ENCODE results near the gene DSC2. TPM values are rescaled to one million over a fixed set of nuclear protein-coding genes. Genes with fewer than 3 reads are reported as not detected.
"Not testable (repeated sequence)": the region's sequence is repeated elsewhere in the genome, so short reads cannot be mapped to it uniquely, and the experiment has no call there.

DSC2 gene
- under 1 TPM in 1 of 2 donors, not detected in 1; 0.05 TPM for total RNA-seq
- 0.23 to 1.0 reads per million in 2 donors for total RNA-seq

DNA sequence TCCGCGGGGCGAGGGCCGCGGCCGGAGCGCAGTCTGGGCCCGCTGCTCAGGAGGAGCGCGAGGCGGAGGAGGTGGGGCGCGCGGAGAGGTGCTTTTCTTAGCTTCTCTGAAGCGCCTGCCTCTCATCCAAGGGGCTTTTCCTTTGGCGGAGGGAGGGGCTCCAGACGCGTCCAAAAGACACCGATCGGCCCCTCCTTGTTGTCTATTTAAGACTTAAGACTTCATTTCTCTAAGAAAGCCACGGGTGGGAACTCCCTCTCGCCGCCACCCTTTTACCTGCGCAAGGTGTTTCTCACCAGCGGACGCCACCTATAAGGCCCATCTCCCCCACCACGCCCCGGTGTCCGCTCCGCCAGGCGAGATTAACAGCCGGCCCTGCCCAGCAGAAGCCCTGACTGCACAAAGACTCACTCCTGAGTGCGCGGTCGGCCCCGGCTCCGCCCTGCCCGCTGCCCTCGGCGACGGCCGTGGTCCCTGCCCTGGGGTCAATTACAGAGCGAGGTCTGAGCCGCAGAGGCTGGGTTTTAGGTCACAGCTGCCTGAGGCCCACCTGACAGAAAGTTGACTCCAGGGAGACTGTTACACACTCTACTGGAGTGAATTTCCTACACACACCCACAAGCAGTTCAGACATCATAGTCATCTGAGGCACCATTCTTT lies at the start of gene DSC2:
TSS of gene DSC2 (minus strand) at position 397 of the 660 bp plus-strand sequence. CDS start 450 bp downstream, outside the sequence.
- ATAC-seq = no peak
- Mint-ChIP-seq H3K27ac (no peak within 1 kb of the TSS), H3K27me3 (no peaks in the 10 kb centered on the region)

DNA sequence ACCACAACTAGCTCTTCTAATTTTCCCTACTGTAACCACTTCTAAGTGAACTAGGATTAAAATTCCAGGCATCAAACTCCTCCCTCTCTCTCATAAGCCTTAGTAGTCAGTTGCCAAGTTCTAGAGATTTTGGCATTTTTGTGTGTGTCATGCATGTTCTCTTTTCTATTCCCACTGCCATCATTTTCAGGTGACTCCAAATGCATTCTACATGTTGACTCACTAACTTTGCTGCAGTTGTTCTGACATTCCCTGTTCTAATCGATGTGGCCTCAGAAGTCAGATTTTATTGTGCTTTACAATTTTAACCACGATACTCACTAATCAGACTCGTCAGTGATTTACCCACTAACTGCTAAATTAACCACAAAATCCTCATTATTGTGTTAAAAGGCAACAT lies 47.1 kb upstream of the DSC2 start:
- no peaks in the 10 kb centered on the region for H3K9me3 ChIP-seq (ENCODE audit: control insufficient read depth, low read length, poor library complexity, severe bottlenecking)
- no peak for ATAC-seq

More for the DNA sequence above, at the start of gene DSC2:
- Mint-ChIP-seq H3K36me3 (ENCODE audit: low read depth) (no peaks in the 10 kb centered on the region), H3K4me3 (no peak within 1 kb of the TSS), H3K4me1 (no peaks in the 10 kb centered on the region)
- DNase-seq = no peak
- peaks cover 3% of the 10 kb centered on the region for H3K9me3 ChIP-seq (ENCODE audit: control insufficient read depth, low read length, poor library complexity, severe bottlenecking)

DNA sequence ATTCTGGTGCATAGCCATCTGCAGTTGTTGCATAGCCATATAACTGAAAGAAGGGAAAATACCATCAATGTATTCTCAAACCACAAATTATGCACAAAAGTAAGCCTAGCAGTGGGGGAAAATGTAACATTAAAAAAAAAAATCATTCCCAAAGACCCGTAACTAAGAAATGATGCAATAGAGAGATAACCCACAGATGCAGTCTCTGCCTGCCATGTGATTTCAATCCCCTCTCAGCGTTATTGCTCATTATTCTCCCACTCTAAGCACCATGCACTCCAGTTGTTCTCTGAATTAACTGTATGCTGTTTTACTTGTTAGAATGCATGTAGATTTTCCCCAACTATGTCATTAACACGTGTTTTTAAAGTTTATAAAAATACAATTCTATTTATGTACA lies 46.4 kb upstream of the DSC2 start:
- no peaks in the 10 kb centered on the region for H3K9me3 ChIP-seq (ENCODE audit: control insufficient read depth, low read length, poor library complexity, severe bottlenecking)
- Mint-ChIP-seq H3K4me3 (no peak overlapping the region), H3K4me1 (no peaks in the 10 kb centered on the region), H3K27me3 (no peaks in the 10 kb centered on the region), H3K27ac (no peak overlapping the region), H3K36me3 (ENCODE audit: low read depth) (no peaks in the 10 kb centered on the region)
- ATAC-seq = no peak
- no peak for DNase-seq

More for the DNA sequence above, 47.1 kb upstream of the DSC2 start:
- DNase-seq = no peak
- Mint-ChIP-seq H3K27ac (no peak overlapping the region), H3K36me3 (ENCODE audit: low read depth) (no peaks in the 10 kb centered on the region), H3K4me1 (no peaks in the 10 kb centered on the region), H3K4me3 (no peak overlapping the region), H3K27me3 (no peaks in the 10 kb centered on the region)

DNA sequence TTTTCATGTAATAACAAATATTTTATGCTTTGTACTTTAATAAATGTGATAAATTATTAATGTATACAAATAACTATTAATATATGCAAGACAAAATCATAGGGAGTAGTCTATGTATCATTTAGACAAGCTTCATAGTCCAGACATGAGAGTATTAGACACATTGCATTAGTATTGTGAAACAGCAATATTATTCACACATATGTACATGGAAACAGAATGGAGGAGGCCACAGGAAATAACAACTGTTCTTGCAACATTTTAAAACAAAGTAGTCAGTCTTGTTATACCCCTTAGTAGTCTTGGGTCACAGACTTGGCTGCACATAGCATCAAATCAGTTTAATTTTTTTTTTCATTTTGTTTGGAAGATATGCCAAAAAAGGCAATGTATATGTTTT lies 44.6 kb upstream of the DSC2 start:
- Mint-ChIP-seq H3K27ac (no peak overlapping the region), H3K4me1 (no peaks in the 10 kb centered on the region), H3K4me3 (no peak overlapping the region), H3K27me3 (no peaks in the 10 kb centered on the region), H3K36me3 (ENCODE audit: low read depth) (no peaks in the 10 kb centered on the region)
- no peak for ATAC-seq
- no peaks in the 10 kb centered on the region for H3K9me3 ChIP-seq (ENCODE audit: control insufficient read depth, low read length, poor library complexity, severe bottlenecking)
- DNase-seq = no peak

DNA sequence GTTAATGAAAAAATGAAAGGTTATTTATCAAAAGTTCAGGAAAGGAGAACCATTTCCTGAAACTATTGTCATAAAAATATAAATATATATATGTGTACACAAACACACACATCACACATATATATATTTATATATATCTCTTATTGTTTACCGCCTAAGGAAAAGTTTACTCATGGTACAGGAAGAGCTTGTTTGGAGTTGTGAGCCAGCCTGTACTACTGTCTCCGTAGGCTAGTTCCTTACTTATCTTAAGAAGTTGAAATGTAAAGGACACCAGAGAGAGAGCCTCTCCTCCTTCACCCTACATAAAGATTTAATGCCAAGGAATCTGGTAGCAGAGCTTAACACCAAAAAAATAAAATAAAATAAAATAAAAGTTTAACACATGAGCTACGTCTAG lies 40.8 kb upstream of the DSC2 start:
- H3K27me3 Mint-ChIP-seq = no peaks in the 10 kb centered on the region
- H3K4me3 Mint-ChIP-seq = no peak overlapping the region
- DNase-seq (no peak), ATAC-seq (no peak)
- no peaks in the 10 kb centered on the region for H3K36me3 Mint-ChIP-seq (ENCODE audit: low read depth)
- no peaks in the 10 kb centered on the region for H3K9me3 ChIP-seq (ENCODE audit: control insufficient read depth, low read length, poor library complexity, severe bottlenecking)
- H3K27ac Mint-ChIP-seq = no peak overlapping the region
- H3K4me1 Mint-ChIP-seq = no peaks in the 10 kb centered on the region

DNA sequence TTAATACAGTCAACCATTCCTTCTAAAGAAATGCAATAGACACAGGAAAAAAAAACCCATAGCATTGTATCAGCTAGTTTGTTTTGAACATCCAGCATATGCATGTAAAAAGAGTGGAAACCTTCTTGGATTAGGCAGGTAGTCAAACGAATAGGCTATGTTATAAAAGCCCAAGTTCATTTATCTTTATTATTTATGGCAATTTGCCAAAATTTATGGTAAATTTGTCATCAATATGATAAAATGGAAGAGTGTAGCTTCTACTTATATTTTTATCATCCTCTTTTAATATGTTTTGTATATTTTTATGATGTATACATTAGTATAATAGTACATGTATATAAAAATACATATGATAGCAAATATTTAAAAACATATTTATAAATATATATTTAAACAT lies 36.5 kb upstream of the DSC2 start:
- Mint-ChIP-seq H3K27ac (no peak overlapping the region), H3K36me3 (ENCODE audit: low read depth) (no peaks in the 10 kb centered on the region)

DNA sequence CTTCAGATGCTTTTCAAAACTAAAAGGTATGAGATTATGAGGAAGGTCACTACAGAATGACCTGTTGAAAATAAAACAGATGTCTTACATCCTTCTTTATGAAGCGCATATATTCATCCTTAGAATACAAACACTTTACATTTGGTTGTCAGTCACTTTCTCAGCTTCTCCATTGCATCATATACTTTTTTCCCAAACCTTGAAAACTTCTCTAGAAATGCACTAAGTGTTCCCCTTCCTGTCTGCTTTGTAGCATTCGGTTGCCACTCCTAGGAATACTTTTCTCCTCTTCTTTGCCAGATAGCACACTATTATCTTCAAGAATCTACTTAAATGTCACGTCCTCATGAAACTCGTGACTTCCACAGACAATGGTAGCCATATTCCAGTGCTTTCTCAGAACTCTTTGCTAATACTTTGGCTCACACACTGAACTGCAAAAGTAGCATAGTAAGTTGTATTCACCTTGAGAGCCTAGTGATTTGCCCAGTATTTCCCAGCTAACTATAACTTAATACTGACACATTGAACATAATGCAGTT lies 32.8 kb upstream of the DSC2 start:
- Mint-ChIP-seq H3K4me3 (no peak overlapping the region), H3K36me3 (ENCODE audit: low read depth) (no peaks in the 10 kb centered on the region), H3K27ac (no peak overlapping the region), H3K27me3 (no peaks in the 10 kb centered on the region), H3K4me1 (no peaks in the 10 kb centered on the region)
- no peak for ATAC-seq
- H3K9me3 ChIP-seq (ENCODE audit: control insufficient read depth, low read length, poor library complexity, severe bottlenecking) = no peaks in the 10 kb centered on the region
- no peak for DNase-seq

More for the DNA sequence above, 36.5 kb upstream of the DSC2 start:
- ATAC-seq (no peak), DNase-seq (no peak)
- Mint-ChIP-seq H3K4me3 (no peak overlapping the region), H3K27me3 (no peaks in the 10 kb centered on the region), H3K4me1 (no peaks in the 10 kb centered on the region)
- no peaks in the 10 kb centered on the region for H3K9me3 ChIP-seq (ENCODE audit: control insufficient read depth, low read length, poor library complexity, severe bottlenecking)

DNA sequence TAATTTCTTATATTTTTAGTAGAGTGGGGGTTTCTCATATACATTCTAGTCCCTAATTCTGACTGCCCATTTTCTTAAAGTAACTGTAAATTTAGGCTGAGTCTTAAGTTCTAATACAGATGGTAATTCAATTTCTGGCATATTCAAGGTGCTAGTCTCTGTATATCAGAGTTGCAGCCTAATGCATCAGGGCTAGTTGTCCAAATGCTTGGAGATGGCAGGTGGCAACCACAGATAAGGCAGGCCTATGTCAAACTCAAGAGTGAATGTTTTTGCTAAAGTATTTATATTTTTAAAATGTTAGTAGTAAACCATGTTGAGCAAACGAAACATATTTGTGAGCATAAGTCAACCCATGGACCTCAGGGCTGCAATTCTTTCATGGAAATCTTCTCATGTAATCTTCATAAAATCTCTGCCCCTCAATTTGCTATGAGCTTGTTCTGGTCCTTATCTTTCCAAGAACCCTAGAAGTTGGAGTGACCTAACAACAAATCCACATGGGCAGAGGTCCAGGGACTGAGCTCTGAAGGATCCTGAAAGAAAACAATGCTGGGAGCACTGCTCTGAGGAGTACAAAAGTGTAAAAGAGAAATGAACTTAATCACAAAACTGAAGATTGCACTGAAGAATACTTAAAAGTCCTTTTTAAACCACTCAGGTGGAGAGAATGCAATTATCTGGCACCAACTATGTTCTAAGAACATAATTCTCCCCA lies 27.3 kb upstream of the DSC2 start:
- no peak for DNase-seq
- H3K9me3 ChIP-seq (ENCODE audit: control insufficient read depth, low read length, poor library complexity, severe bottlenecking) = no peaks in the 10 kb centered on the region
- no peaks in the 10 kb centered on the region for H3K4me1 Mint-ChIP-seq
- H3K4me3 Mint-ChIP-seq = no peak overlapping the region
- no peaks in the 10 kb centered on the region for H3K36me3 Mint-ChIP-seq (ENCODE audit: low read depth)
- no peaks in the 10 kb centered on the region for H3K27me3 Mint-ChIP-seq
- no peak for ATAC-seq
- no peak overlapping the region for H3K27ac Mint-ChIP-seq

DNA sequence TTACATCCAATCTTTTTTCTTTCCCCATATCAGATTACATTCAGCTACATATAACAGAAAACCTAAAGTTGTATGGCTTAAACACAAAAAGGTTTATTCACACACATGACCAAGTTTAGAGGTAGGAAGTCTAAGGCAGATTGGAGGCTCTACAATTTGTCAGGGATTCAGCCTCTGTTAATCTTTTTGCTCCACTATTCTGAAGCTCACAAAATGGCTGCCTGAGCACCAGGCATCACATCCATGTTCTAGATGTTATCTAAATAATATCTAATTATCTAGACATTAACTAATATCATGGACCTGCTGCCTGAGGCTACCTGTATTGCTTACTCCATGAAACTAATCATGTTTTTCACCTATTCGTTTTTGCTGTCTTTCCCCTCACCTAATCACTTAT lies 23.7 kb upstream of the DSC2 start:
- no peak for DNase-seq
- Mint-ChIP-seq H3K4me3 (no peak overlapping the region), H3K4me1 (no peaks in the 10 kb centered on the region), H3K27me3 (no peaks in the 10 kb centered on the region), H3K36me3 (ENCODE audit: low read depth) (no peaks in the 10 kb centered on the region), H3K27ac (no peak overlapping the region)
- no peak for ATAC-seq
- no peaks in the 10 kb centered on the region for H3K9me3 ChIP-seq (ENCODE audit: control insufficient read depth, low read length, poor library complexity, severe bottlenecking)

DNA sequence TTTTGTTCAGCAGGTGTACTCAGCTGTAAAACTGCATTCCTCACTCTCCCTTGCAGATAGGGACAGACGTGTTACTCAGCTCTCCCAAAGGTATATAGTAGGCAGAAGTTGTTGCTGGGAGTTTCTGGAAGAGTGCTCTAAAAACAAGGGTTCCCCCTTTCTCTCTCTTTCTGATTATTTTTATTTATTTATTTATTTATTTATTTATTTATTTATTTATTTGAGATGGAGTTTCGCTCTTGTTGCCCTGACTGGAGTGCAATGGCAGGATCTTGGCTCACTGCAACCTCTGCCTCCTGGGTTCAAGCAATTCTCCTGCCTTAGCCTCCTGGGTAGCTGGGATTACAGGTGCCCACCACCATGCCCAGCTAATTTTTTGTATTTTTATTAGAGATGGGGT lies 20.9 kb upstream of the DSC2 start:
- not testable (repeated sequence) for H3K36me3 Mint-ChIP-seq (ENCODE audit: low read depth); H3K4me3 Mint-ChIP-seq; ATAC-seq; H3K4me1 Mint-ChIP-seq; H3K9me3 ChIP-seq (ENCODE audit: control insufficient read depth, low read length, poor library complexity, severe bottlenecking); H3K27ac Mint-ChIP-seq; DNase-seq; H3K27me3 Mint-ChIP-seq

DNA sequence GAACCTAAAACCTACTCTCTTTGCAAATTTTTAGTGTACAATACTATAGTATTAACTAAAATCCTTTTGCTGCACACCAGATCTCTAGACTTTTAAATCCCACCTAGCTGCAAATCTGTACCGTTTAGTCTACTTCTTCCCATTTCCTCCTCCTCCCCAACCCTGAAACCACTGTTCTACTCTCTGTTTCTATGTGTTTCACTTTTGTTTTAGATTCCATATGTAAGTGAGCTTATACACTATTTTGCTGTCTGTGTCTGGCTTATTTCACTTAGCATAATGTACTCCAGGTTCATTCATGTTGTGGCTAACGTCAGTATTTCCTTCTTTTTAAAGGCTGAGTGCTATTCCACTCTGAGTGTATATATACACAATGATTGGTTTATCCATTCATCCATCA lies 18.4 kb upstream of the DSC2 start:
- Mint-ChIP-seq H3K27ac (no peak overlapping the region), H3K4me1 (no peaks in the 10 kb centered on the region), H3K36me3 (ENCODE audit: low read depth) (no peaks in the 10 kb centered on the region), H3K4me3 (no peak overlapping the region), H3K27me3 (no peaks in the 10 kb centered on the region)
- DNase-seq (no peak), ATAC-seq (no peak)
- no peaks in the 10 kb centered on the region for H3K9me3 ChIP-seq (ENCODE audit: control insufficient read depth, low read length, poor library complexity, severe bottlenecking)

DNA sequence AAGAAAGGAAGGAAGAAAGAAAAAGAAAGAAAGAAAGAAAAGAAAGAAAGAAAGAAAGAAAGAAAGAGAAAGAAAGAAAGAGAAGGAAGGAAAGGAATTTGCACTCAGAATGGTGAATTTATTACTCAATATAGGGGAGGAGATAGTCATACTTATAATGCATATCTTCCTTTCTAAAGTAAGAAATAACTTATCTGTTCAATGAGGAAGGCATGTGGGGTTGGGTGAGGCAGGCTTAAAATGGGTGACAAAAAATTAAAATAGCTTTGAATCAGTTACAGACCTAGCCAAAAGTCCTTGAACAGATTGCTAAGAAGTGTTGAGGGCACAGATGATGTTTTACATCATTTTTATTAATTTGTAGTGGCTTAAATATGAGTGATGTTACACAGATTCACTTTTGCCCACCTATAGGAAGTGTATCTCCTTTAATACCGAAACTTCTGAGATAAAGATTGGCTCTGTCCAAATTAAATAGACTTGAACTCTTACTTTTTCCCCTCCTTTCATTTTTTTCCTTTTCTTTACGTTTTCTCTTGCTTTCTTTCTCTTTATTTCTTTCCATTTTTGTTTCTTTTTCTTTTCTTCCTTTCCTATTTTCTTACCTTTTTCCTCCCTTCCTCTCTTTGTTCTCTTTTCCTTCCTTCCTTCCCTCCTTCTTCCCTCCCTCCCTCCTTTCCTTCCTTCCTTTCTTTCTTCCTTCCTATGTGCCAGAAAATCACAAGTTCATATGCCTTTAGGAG lies 14.8 kb upstream of the DSC2 start:
- no peak for DNase-seq
- Mint-ChIP-seq H3K4me3 (no peak overlapping the region), H3K27me3 (no peaks in the 10 kb centered on the region), H3K36me3 (ENCODE audit: low read depth) (no peaks in the 10 kb centered on the region), H3K4me1 (no peaks in the 10 kb centered on the region), H3K27ac (no peak overlapping the region)
- no peaks in the 10 kb centered on the region for H3K9me3 ChIP-seq (ENCODE audit: control insufficient read depth, low read length, poor library complexity, severe bottlenecking)
- no peak for ATAC-seq

DNA sequence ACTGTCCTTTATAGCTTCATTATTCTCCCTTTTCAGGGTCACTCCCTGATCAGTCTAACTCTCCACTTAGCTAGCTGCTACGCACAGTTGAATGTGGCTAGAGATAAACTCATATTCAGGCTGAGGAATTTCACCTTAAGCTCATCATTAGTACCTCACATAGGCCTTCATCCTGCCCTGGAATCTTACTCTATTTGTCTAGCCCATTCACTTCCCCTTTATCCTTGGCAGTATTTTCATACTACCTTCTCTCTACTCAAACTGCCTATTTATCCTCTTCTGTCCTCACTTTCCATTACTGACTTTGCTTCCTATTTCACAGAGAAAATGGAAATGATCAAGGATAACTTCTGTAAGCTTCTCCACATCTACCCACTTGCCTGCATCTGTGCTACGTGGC lies 10.6 kb upstream of the DSC2 start:
- H3K4me1 Mint-ChIP-seq = no peaks in the 10 kb centered on the region
- DNase-seq = no peak
- no peaks in the 10 kb centered on the region for H3K27me3 Mint-ChIP-seq
- ATAC-seq = no peak
- H3K27ac Mint-ChIP-seq = no peak overlapping the region
- H3K9me3 ChIP-seq (ENCODE audit: control insufficient read depth, low read length, poor library complexity, severe bottlenecking) = no peaks in the 10 kb centered on the region
- no peak overlapping the region for H3K4me3 Mint-ChIP-seq
- H3K36me3 Mint-ChIP-seq (ENCODE audit: low read depth) = no peaks in the 10 kb centered on the region

Measured in T-helper 17 cell (primary cell).